Activated CD4-positive, alpha-beta T cell treated with anti-CD3 and anti-CD28 coated beads, Interleukin-2, amount 10 ng/mL, durations not matched to agents 7 days and 5 days (primary cell): ENCODE data around the gene MYO9A. TPM values are rescaled to one million over a fixed set of nuclear protein-coding genes. Genes with fewer than 3 reads are reported as not detected.

Experiments used
- CTCF ChIA-PET: fragments of 350-600 bp; sonication (Branson Sonifier 250); formaldehyde crosslinking; loops from one replicate; lab custom pipeline; 2021; ENCODE audit warnings: antibody characterized with exemption; lab: Charles Lee
- POLR2A ChIA-PET: fragments of 350-600 bp; sonication (Branson Sonifier 250); formaldehyde crosslinking; loops from one replicate; lab custom pipeline; 2021; ENCODE audit warnings: antibody characterized with exemption; lab: Charles Lee
- DNase-seq: peaks from one replicate; pipeline ENCODE4 v3.0.0-alpha.2; 2020
- H3K27ac Mint-ChIP-seq: one replicate; pipeline ENCODE4 v1.8.0; 2021; ENCODE audit warnings: mild to moderate bottlenecking, moderate library complexity, mixed read lengths
- H3K27me3 Mint-ChIP-seq: one replicate; pipeline ENCODE4 v1.8.0; 2021; ENCODE audit warnings: mixed read lengths
- H3K36me3 Mint-ChIP-seq: one replicate; pipeline ENCODE4 v1.8.0; 2021; ENCODE audit warnings: low read depth, mixed read lengths
- H3K4me1 Mint-ChIP-seq: one replicate; pipeline ENCODE4 v1.8.0; 2021; ENCODE audit warnings: mixed read lengths
- H3K4me3 Mint-ChIP-seq: one replicate; pipeline ENCODE4 v1.8.0; 2021; ENCODE audit warnings: mild to moderate bottlenecking, moderate library complexity, mixed read lengths
- H3K9me3 Mint-ChIP-seq: one replicate; pipeline ENCODE4 v1.8.0; 2021; ENCODE audit warnings: mixed read lengths
- total RNA-seq, 2 experiments: library from RNA; stranded (reverse); gene quantifications; one replicate each; pipeline ENCODE4 v1.2.3, GENCODE V29; 2021

Gene MYO9A
- total RNA-seq, 2 experiments from 2014 or later, result 21.8 to 24.1 TPM

GRCh38 chr15:71782422-71783165 is 335.4 kb downstream of the MYO9A start:
- no peak for DNase-seq
- Mint-ChIP-seq H3K27me3 (peaks cover 9% of the 10 kb centered on the region), H3K9me3 (no peaks in the 10 kb centered on the region), H3K36me3 (no peaks in the 10 kb centered on the region), H3K27ac (no peak overlapping the region), H3K4me3 (no peak overlapping the region), H3K4me1 (peaks cover 17% of the 10 kb centered on the region)
- POLR2A ChIA-PET, result no interaction called here
- CTCF ChIA-PET, result interaction anchor here (1.2 kb wide), 1 partner anchor 25 kb away, joined by 3 read pairs; no protein-coding TSS in a partner anchor

GRCh38 chr15:71781965-71782265 is 336.0 kb downstream of the MYO9A start:
- ChIA-PET CTCF (interaction anchor here (0.5 to 2.3 kb wide), 3 partner anchors 10 to 1797 kb away, joined by 3 to 9 read pairs (median 4); no protein-coding TSS in a partner anchor), POLR2A (no interaction called here)
- DNase-seq, result no peak
- no peak overlapping the region for H3K4me3 Mint-ChIP-seq
- no peaks in the 10 kb centered on the region for H3K36me3 Mint-ChIP-seq
- H3K27me3 Mint-ChIP-seq, result peaks cover 6% of the 10 kb centered on the region
- H3K4me1 Mint-ChIP-seq, result peaks cover 17% of the 10 kb centered on the region
- H3K9me3 Mint-ChIP-seq, result no peaks in the 10 kb centered on the region
- H3K27ac Mint-ChIP-seq, result no peak overlapping the region

- ChIA-PET CTCF (interaction anchor here (0.5 to 2.3 kb wide), 8 partner anchors 10 to 1798 kb away, joined by 3 to 9 read pairs (median 4); no protein-coding TSS in a partner anchor), POLR2A (no interaction called here)
- Mint-ChIP-seq H3K27ac (no peak overlapping the region), H3K9me3 (no peaks in the 10 kb centered on the region), H3K4me1 (peaks cover 17% of the 10 kb centered on the region), H3K27me3 (peaks cover 6% of the 10 kb centered on the region), H3K36me3 (no peaks in the 10 kb centered on the region), H3K4me3 (no peak overlapping the region)
- no peak for DNase-seq
Observed at GRCh38 chr15:71781179-71781964, 336.6 kb downstream of the MYO9A start.

GRCh38 chr15:71780115-71780976 is 337.6 kb downstream of the MYO9A start:
- POLR2A ChIA-PET, result no interaction called here
- no peak overlapping the region for H3K27ac Mint-ChIP-seq
- peak; percentile 46 for DNase-seq
- no peaks in the 10 kb centered on the region for H3K9me3 Mint-ChIP-seq
- CTCF ChIA-PET, result interaction anchor here (0.6 to 2.3 kb wide), 10 partner anchors 8 to 877 kb away, joined by 3 to 9 read pairs (median 3); no protein-coding TSS in a partner anchor
- no peak overlapping the region for H3K4me3 Mint-ChIP-seq
- no peaks in the 10 kb centered on the region for H3K36me3 Mint-ChIP-seq
- H3K4me1 Mint-ChIP-seq, result peaks cover 17% of the 10 kb centered on the region
- peaks cover 6% of the 10 kb centered on the region for H3K27me3 Mint-ChIP-seq

- H3K36me3 Mint-ChIP-seq, result no peaks in the 10 kb centered on the region
- POLR2A ChIA-PET, result interaction anchor here (0.5 kb wide), 1 partner anchor 27 kb away, joined by 3 read pairs; no protein-coding TSS in a partner anchor
- H3K4me3 Mint-ChIP-seq, result no peak overlapping the region
- no peak for DNase-seq
- CTCF ChIA-PET, result interaction anchor here (1.0 to 2.2 kb wide), 2 partner anchors 8 to 35 kb away, joined by 3 to 9 read pairs; no protein-coding TSS in a partner anchor
- H3K9me3 Mint-ChIP-seq, result no peaks in the 10 kb centered on the region
- peaks cover 17% of the 10 kb centered on the region for H3K4me1 Mint-ChIP-seq
- peaks cover 3% of the 10 kb centered on the region for H3K27me3 Mint-ChIP-seq
- no peak overlapping the region for H3K27ac Mint-ChIP-seq
Observed at GRCh38 chr15:71779073-71779797, 338.7 kb downstream of the MYO9A start.

- Mint-ChIP-seq H3K27me3 (no peaks in the 10 kb centered on the region), H3K4me3 (no peak overlapping the region), H3K27ac (no peak overlapping the region), H3K4me1 (peaks cover 17% of the 10 kb centered on the region), H3K9me3 (no peaks in the 10 kb centered on the region), H3K36me3 (no peaks in the 10 kb centered on the region)
- ChIA-PET POLR2A (no interaction called here), CTCF (interaction anchor here (1.0 kb wide), 1 partner anchor 25 kb away, joined by 3 read pairs; no protein-coding TSS in a partner anchor)
- DNase-seq, result no peak
Observed at GRCh38 chr15:71777216-71777943, 340.6 kb downstream of the MYO9A start.

- no peak overlapping the region for H3K27ac Mint-ChIP-seq
- DNase-seq, result no peak
- no peaks in the 10 kb centered on the region for H3K9me3 Mint-ChIP-seq
- CTCF ChIA-PET, result no interaction called here
- H3K4me1 Mint-ChIP-seq, result peaks cover 14% of the 10 kb centered on the region
- H3K36me3 Mint-ChIP-seq, result no peaks in the 10 kb centered on the region
- H3K4me3 Mint-ChIP-seq, result no peak overlapping the region
- POLR2A ChIA-PET, result no interaction called here
- H3K27me3 Mint-ChIP-seq, result no peaks in the 10 kb centered on the region
Observed at GRCh38 chr15:71776304-71776703, 341.6 kb downstream of the MYO9A start.

GRCh38 chr15:71775856-71776255 is 342.1 kb downstream of the MYO9A start:
- Mint-ChIP-seq H3K4me3 (no peak overlapping the region), H3K27ac (no peak overlapping the region), H3K36me3 (no peaks in the 10 kb centered on the region), H3K9me3 (no peaks in the 10 kb centered on the region), H3K27me3 (no peaks in the 10 kb centered on the region), H3K4me1 (peaks cover 10% of the 10 kb centered on the region)
- no peak for DNase-seq
- POLR2A ChIA-PET, result no interaction called here
- CTCF ChIA-PET, result no interaction called here

GRCh38 chr15:71773206-71773859 is 344.6 kb downstream of the MYO9A start:
- no peak for DNase-seq
- no peaks in the 10 kb centered on the region for H3K4me1 Mint-ChIP-seq
- H3K9me3 Mint-ChIP-seq, result no peaks in the 10 kb centered on the region
- POLR2A ChIA-PET, result no interaction called here
- H3K27ac Mint-ChIP-seq, result no peak overlapping the region
- H3K27me3 Mint-ChIP-seq, result no peaks in the 10 kb centered on the region
- no peaks in the 10 kb centered on the region for H3K36me3 Mint-ChIP-seq
- CTCF ChIA-PET, result interaction anchor here (1.3 to 1.5 kb wide), 2 partner anchors 21 to 22 kb away, joined by 3 to 5 read pairs; no protein-coding TSS in a partner anchor
- H3K4me3 Mint-ChIP-seq, result no peak overlapping the region
